Measurements from ENCODE around the gene UBE2J1.
"Not testable (repeated sequence)": the region's sequence is repeated elsewhere in the genome, so short reads cannot be mapped to it uniquely, and the experiment has no call there.

UBE2J1 gene, protein sequence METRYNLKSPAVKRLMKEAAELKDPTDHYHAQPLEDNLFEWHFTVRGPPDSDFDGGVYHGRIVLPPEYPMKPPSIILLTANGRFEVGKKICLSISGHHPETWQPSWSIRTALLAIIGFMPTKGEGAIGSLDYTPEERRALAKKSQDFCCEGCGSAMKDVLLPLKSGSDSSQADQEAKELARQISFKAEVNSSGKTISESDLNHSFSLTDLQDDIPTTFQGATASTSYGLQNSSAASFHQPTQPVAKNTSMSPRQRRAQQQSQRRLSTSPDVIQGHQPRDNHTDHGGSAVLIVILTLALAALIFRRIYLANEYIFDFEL

GRCh38 chr6:89352278-89353117, at the start of gene UBE2J1:
Gene UBE2J1 (minus strand): TSS chr6:89352722. CDS start chr6:89352569, 153 bp downstream.
- peak; percentile 80 for DNase-seq (ENCODE audit: low spot score)

DNA sequence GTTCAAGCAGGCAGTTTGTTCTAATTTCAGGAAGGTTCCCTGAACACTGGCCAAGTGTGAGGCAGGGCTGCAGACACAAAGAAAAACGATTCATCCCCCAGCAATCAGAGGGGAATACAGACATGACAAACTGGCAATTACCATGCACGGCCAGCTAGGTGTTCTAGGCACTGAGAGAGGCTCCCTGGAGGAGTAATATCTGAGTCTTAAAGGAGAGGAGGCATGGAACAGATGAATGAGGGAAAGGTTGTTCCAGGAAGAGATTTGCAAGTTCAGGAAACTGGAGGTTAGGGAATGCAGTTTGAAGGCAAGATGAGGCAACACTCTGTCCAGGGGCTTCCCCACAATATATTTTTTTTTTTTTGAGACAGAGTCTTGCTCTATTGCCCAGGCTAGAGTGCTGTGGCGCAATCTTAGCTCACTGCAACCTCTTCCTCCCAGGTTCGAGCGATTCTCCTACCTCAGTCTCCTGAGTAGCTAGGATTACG, 48.4 kb upstream of the UBE2J1 start:
- no peak for DNase-seq (ENCODE audit: low spot score)

DNA sequence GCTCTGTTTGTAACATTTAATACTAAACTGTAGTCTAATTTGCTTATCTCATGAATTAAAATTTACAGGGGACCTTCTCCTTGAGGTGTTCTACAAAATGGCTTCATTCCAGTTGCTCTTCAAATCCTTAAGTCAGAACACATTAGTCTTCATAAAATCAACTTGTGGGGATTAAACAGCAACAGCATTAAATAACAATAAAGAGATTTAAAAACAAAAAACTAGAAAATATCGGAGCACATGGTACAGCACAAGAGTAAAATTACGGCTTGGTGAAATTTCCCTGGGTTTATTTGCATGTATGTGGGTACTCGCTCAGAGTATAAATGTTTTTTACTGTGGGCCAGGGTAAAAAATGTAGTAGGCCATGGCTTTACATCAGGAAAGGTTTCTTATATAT, 47.5 kb upstream of the UBE2J1 start:
- DNase-seq (ENCODE audit: low spot score), result no peak

DNA sequence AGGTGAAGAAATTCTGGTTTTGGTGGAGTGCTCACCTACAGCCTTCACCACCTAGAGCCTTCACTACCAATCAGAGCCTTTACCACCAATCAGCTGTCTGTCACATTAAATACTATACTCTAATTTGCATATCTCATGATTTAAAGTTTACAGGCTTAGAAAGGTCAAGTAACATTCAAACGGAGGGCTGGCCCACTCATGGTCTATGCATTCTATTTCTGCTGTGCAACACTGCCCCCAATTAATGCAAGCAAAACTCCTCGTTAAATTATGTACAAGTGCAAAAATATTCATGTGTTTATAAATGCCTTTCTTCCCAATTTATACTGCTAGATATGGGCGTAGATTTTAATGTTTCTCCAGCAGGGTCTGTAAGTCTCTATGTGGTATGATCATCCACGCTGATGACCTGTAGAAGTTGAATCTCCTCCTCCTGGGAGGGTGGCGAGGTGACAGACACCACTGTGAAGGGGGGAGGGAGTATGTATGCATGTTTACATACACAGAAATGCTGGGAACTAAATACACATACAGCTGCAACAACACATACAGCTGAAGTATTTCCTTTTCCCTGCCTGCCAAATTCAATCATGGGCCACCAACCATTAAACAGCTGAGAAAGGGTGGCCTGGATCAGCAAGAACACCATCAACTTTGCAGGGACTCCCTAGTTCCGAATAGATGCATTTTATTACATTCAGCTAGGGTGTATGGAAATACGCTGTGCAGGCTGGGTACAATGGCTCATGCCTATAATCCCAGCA, 46.4 kb upstream of the UBE2J1 start:
- DNase-seq (ENCODE audit: low spot score), result no peak

DNA sequence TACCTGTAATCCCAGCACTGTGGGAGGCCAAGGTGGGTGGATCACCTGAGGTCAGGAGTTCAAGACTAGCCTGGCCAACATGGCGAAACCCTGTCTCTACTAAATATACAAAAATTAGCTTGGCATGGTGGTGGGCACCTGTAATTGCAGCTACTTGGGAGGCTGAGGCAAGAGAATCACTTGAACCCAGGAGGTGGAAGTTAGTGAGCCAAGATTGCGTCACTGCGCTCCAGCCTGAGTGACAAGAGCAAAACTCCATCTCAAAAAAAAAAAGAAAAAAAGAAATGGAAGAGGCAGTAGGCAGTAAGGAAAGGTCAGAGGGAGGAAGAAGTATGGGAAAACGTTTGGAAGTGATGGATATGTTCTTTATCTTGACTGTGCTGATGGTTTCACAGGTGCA, 45.4 kb upstream of the UBE2J1 start:
- not testable (repeated sequence) for DNase-seq (ENCODE audit: low spot score)

GRCh38 chr6:89393659-89394058, 41.1 kb upstream of the UBE2J1 start:
- DNase-seq (ENCODE audit: low spot score), result no peak

GRCh38 chr6:89392823-89393222, 40.3 kb upstream of the UBE2J1 start:
- DNase-seq (ENCODE audit: low spot score), result no peak

GRCh38 chr6:89388846-89389245, 36.3 kb upstream of the UBE2J1 start:
- no peak for DNase-seq (ENCODE audit: low spot score)

- no peak for DNase-seq (ENCODE audit: low spot score)
Observed at GRCh38 chr6:89387516-89388201, 35.1 kb upstream of the UBE2J1 start.

DNA sequence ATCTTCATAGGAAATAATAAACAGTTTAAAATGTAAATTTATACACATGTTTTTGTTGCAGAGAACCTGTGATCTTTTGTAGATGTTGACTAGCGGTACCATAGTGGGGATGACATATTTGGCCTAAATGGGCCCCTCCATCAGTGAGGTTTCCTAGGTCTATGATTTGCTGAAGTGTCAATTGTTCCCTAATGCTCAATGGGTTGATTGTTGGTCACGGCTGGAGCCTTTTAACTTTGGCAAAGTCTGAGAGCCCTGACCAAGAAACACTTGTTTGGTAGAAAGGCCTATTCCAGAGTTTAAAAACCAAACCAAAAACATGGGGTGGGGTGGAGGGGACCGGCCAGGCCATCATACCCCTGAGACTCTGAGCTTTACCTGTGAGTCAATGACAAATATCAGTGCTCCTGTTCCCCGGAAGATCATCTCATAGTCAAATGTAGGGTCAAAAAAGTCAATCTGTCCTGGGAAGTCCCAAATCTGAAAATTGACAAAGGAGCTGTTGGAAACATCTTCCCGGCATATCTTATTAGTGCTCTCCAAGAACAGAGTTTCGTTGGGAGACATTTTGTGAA, 34.5 kb upstream of the UBE2J1 start:
- no peak for DNase-seq (ENCODE audit: low spot score)

GRCh38 chr6:89385846-89386245, 33.3 kb upstream of the UBE2J1 start:
- no peak for DNase-seq (ENCODE audit: low spot score)

GRCh38 chr6:89385156-89385667, 32.7 kb upstream of the UBE2J1 start:
- DNase-seq (ENCODE audit: low spot score), result peak; percentile 18

DNA sequence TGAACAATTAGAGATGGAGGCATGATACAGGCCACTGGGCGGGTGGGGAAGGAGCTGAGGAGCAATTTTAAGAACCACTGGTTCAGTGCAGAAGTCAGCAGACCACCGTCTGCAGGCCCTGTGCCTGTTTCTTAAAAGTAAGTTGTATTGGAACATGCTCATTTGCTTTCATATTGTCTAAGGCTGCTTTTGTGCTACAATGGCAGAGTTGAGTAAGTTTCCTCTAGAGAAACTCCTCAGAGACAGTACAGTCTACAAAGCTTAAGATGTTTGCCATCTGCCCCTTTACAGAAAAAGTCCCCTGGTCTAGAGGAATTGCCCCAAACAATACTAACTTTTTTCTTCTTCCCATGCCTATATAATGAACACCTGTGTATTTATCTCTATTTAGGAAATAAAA, 28.5 kb upstream of the UBE2J1 start:
- no peak for DNase-seq (ENCODE audit: low spot score)

GRCh38 chr6:89379281-89379680, 26.8 kb upstream of the UBE2J1 start:
- DNase-seq (ENCODE audit: low spot score), result no peak

- no peak for DNase-seq (ENCODE audit: low spot score)
Observed at GRCh38 chr6:89378628-89379027, 26.1 kb upstream of the UBE2J1 start.

DNA sequence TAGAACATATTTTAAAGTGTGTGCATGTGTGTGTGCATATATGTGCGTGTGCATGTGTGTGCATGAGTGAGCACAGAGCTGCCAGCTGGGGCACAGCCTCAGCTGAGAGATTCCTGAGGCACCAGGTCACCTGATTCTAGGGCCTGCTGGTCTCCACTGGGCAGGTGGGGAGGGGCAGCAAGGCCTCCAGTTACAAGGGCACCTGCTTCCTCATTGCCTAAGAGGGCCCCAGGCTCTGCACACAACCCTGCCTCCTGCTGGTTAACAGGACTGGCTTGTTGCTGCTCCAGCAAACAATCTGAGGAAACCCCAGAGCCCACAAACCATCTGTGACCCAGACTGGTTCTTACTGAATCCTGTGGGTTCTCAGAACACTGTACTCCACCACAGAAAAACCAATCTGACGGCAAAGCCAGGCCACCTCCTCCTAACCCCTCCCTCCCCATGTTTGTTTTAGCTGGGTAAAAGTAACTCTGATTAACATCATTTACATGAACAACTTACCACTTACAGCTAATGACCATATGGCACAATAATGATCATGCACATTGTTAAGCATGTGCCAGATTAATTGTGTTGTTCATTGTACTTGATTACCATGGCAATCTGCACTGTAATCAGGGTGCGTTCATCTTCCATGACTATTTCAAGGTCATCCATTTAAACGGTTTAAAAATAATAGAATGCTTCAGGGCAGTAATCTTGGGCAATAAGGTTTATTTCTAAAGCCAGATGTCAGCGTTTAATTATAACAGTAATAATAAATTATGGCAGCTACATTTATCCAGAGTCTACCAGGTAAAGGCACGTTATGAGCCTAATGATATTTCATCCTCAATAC, 23.1 kb upstream of the UBE2J1 start:
- peak; percentile 75 for DNase-seq (ENCODE audit: low spot score)

GRCh38 chr6:89372506-89372901, 20.0 kb upstream of the UBE2J1 start:
- DNase-seq (ENCODE audit: low spot score), result peak; percentile 45

DNA sequence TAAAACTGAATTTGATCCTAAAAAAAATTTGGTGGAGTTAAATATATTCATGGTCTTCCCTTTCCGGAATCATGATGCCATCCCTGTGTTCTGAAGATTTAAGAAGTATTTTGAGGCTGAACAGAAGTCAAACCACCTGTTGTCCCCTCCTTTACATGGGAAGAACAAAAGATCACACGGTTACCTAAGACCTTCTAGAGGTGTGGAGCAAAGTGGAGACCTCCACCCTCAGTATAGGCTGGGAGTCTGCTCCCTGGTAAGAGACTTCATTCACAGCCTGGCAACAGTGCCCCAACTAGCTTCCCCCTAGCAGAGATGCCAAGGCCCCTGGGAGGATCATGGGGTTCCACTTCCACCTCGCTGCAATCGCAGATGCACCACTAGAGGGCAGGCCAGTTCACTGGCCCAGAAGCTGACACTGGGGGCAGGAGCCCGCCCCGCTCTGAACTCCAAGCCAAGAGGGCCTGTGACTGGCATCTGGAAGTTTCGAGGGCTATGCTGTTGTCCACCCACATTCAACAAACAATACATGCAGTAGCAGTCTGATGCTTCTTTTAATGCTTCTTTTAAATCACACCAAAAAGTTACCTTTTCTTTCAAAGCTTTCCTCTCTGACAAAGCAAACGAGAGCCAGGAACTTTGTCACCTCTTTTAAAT, 19.5 kb upstream of the UBE2J1 start:
- peak; percentile 85 for DNase-seq (ENCODE audit: low spot score)

DNA sequence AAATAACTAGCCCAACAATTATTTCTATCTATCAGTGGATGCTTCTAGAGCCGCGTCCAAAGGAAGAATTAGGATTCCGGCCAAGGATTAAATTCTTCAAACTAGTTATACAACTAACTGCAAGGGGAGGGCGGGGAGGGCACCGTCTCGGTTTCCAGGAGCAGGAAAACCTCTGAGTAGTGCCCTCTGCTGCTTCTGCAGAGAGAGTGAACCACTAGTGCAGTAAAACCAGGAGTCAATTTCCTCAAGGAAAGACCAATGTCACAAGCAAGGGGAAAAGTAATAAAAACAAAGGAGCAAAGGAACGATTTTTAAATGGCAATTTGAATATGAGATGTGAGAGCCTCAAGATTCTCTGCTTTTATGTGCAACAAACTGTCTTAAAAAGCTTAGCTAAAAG, 16.5 kb upstream of the UBE2J1 start:
- DNase-seq (ENCODE audit: low spot score), result no peak

DNA sequence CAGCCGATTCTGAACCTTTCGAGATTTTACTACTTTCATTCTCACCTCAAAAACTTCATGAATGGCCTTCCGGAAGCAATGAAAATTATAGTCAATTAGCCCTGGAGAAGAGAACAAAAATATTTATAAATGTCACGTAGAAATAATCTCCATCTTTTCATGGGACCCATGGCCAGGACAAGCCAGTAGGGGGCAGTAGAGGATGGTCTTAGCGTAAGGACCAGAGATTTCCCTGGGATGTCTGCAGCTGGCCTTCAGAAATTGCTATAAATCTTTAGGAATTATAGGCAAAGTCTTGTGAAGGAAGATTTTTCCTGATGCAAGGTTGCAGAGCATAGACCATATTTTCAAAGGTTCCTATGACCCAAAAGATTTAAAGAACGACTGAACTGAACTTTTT, 15.6 kb upstream of the UBE2J1 start:
- DNase-seq (ENCODE audit: low spot score), result peak; percentile 63

Measured in activated CD4-positive, alpha-beta T cell treated with anti-CD3 and anti-CD28 coated beads, Interleukin-2, Interleukin-4, amounts not matched to agents 100 ng/mL and 50 ng/mL, durations not matched to agents 16 hours and 8 hours (primary cell).